Neural progenitor cell (in vitro differentiated cells): ENCODE results near the gene JAZF1. TPM values are rescaled to one million over a fixed set of nuclear protein-coding genes. Genes with fewer than 3 reads are reported as not detected.

Source experiments
- DNase-seq: peaks from one replicate; pipeline ENCODE4 v3.0.0-alpha.2; 2016; ENCODE audit warnings: low spot score
- H2AFZ ChIP-seq: fragments of 200-600 bp; sonication (generic); replicated peaks from 2 replicates; pipeline ENCODE4 v1.6.1; 2016; ENCODE audit warnings: antibody characterized with exemption
- H3F3A ChIP-seq: fragments of 200-600 bp; sonication (generic); 2 replicates; pipeline ENCODE4 v1.6.1; 2016; ENCODE audit warnings: antibody characterized with exemption, low read depth
- H3K27ac ChIP-seq: fragments of 200-600 bp; sonication (generic); 2 replicates; pipeline ENCODE4 v1.5.1; 2016; ENCODE audit warnings: mild to moderate bottlenecking
- H3K27me3 ChIP-seq: fragments of 200-600 bp; sonication (generic); 2 replicates; pipeline ENCODE4 v1.6.1; 2016; ENCODE audit warnings: mild to moderate bottlenecking, moderate library complexity
- H3K36me3 ChIP-seq: fragments of 200-600 bp; sonication (generic); 2 replicates; pipeline ENCODE4 v1.5.1; 2016
- H3K4me1 ChIP-seq: fragments of 200-600 bp; sonication (generic); 2 replicates; pipeline ENCODE4 v1.6.1; 2016; ENCODE audit warnings: mixed run types
- H3K4me2 ChIP-seq: fragments of 200-600 bp; sonication (generic); 2 replicates; pipeline ENCODE4 v1.6.1; 2016
- H3K4me3 ChIP-seq: fragments of 200-600 bp; sonication (generic); 2 replicates; pipeline ENCODE4 v1.5.1; 2016
- H3K79me2 ChIP-seq: fragments of 200-600 bp; sonication (generic); 2 replicates; pipeline ENCODE4 v1.6.1; 2016; ENCODE audit warnings: low read depth
- H3K9ac ChIP-seq: fragments of 200-600 bp; sonication (generic); 2 replicates; pipeline ENCODE4 v1.6.1; 2016
- H3K9me3 ChIP-seq: fragments of 200-600 bp; sonication (generic); 2 replicates; pipeline ENCODE4 v1.5.1; 2016; ENCODE audit warnings: low read depth
- H4K20me1 ChIP-seq: fragments of 200-600 bp; sonication (generic); 2 replicates; pipeline ENCODE4 v1.6.1; 2016; ENCODE audit warnings: low read depth
- H3K27ac Mint-ChIP-seq: 3 replicates; pipeline ENCODE4 v1.8.0; 2021; ENCODE audit warnings: mixed read lengths
- H3K27me3 Mint-ChIP-seq: 2 replicates; pipeline ENCODE4 v1.8.0; 2022; ENCODE audit warnings: low read depth, mild to moderate bottlenecking, inconsistent platforms, moderate library complexity, mixed read lengths; ENCODE audit not compliant: insufficient read depth
- H3K36me3 Mint-ChIP-seq: 3 replicates; pipeline ENCODE4 v1.8.0; 2021; ENCODE audit warnings: mixed read lengths
- H3K4me1 Mint-ChIP-seq: 3 replicates; pipeline ENCODE4 v1.8.0; 2021; ENCODE audit warnings: mixed read lengths
- H3K4me3 Mint-ChIP-seq: 3 replicates; pipeline ENCODE4 v1.8.0; 2021; ENCODE audit warnings: mild to moderate bottlenecking, moderate library complexity, mixed read lengths
- H3K9me3 Mint-ChIP-seq: 3 replicates; pipeline ENCODE4 v1.8.0; 2020; ENCODE audit warnings: mixed read lengths
- CTCF ChIP-seq: fragments of 200-600 bp; sonication (generic); IDR thresholded peaks from 2 replicates; pipeline ENCODE4 v1.5.1; 2017; ENCODE audit warnings: antibody characterized with exemption, mild to moderate bottlenecking
- EZH2 ChIP-seq: fragments of 200-600 bp; sonication (generic); IDR thresholded peaks from 2 replicates; pipeline ENCODE4 v1.6.1; 2017; ENCODE audit warnings: antibody characterized with exemption, mild to moderate bottlenecking, moderate library complexity
- EZH2phosphoT487 ChIP-seq: fragments of 200-600 bp; sonication (generic); IDR thresholded peaks from 2 replicates; pipeline ENCODE4 v1.6.1; 2017; ENCODE audit warnings: antibody characterized with exemption
- total RNA-seq: library from RNA; depleted of rRNA; stranded (reverse); fragments of >200 nt; gene quantifications from 2 replicates; pipeline ENCODE4 v1.2.3, GENCODE V29; 2015; ENCODE audit warnings: low replicate concordance

The JAZF1 gene
- total RNA-seq, 1 donor from 2014 or later: 3.1 TPM

GRCh38 chr7:28095231-28095630 lies 85.4 kb downstream of the JAZF1 start:
- Mint-ChIP-seq H3K4me3 (no peak overlapping the region), H3K27me3 (no peaks in the 10 kb centered on the region), H3K36me3 (no peaks in the 10 kb centered on the region), H3K4me1 (peaks cover 2% of the 10 kb centered on the region), H3K9me3 (no peaks in the 10 kb centered on the region), H3K27ac (no peak overlapping the region)
- no peaks in the 10 kb centered on the region for H4K20me1 ChIP-seq
- no peaks in the 10 kb centered on the region for H3K4me1 ChIP-seq
- no peaks in the 10 kb centered on the region for H3K9me3 ChIP-seq
- H3K79me2 ChIP-seq: no peaks in the 10 kb centered on the region
- TF ChIP-seq EZH2phosphoT487: no peak
- DNase-seq: no peak
- H3K27ac ChIP-seq: no peak overlapping the region
- H3F3A ChIP-seq: no peaks in the 10 kb centered on the region
- H3K4me3 ChIP-seq: no peak overlapping the region
- no peaks in the 10 kb centered on the region for H3K27me3 ChIP-seq
- no peak overlapping the region for H3K4me2 ChIP-seq
- no peak overlapping the region for H3K9ac ChIP-seq
- H2AFZ ChIP-seq: no peak overlapping the region
- H3K36me3 ChIP-seq: no peaks in the 10 kb centered on the region

- peaks cover 2% of the 10 kb centered on the region for H3K4me1 Mint-ChIP-seq
- H3K4me3 Mint-ChIP-seq: no peak overlapping the region
- Histone ChIP-seq H4K20me1 (no peaks in the 10 kb centered on the region), H3K9ac (no peak overlapping the region), H3F3A (no peaks in the 10 kb centered on the region), H3K4me3 (no peak overlapping the region), H3K36me3 (no peaks in the 10 kb centered on the region), H2AFZ (no peak overlapping the region), H3K27me3 (no peaks in the 10 kb centered on the region), H3K4me2 (no peak overlapping the region), H3K79me2 (no peaks in the 10 kb centered on the region), H3K4me1 (no peaks in the 10 kb centered on the region), H3K9me3 (no peaks in the 10 kb centered on the region), H3K27ac (no peak overlapping the region)
- H3K27me3 Mint-ChIP-seq: no peaks in the 10 kb centered on the region
- peak; percentile 94 for TF ChIP-seq CTCF
- TF ChIP-seq EZH2: no peak
- no peak for TF ChIP-seq EZH2phosphoT487
- peak; percentile 90 for DNase-seq
- H3K36me3 Mint-ChIP-seq: no peaks in the 10 kb centered on the region
- H3K9me3 Mint-ChIP-seq: no peaks in the 10 kb centered on the region
- no peak overlapping the region for H3K27ac Mint-ChIP-seq
Measured at GRCh38 chr7:28093623-28094232, 86.9 kb downstream of the JAZF1 start.

GRCh38 chr7:28091190-28091589 lies 89.4 kb downstream of the JAZF1 start:
- Mint-ChIP-seq H3K4me1 (peaks cover 2% of the 10 kb centered on the region), H3K4me3 (no peak overlapping the region), H3K9me3 (no peaks in the 10 kb centered on the region), H3K27me3 (no peaks in the 10 kb centered on the region), H3K27ac (no peak overlapping the region), H3K36me3 (no peaks in the 10 kb centered on the region)
- Histone ChIP-seq H3K9me3 (no peaks in the 10 kb centered on the region), H3K4me1 (no peaks in the 10 kb centered on the region), H3K9ac (no peak overlapping the region), H3K79me2 (no peaks in the 10 kb centered on the region), H3F3A (no peaks in the 10 kb centered on the region), H3K36me3 (no peaks in the 10 kb centered on the region), H4K20me1 (no peaks in the 10 kb centered on the region), H3K27me3 (no peaks in the 10 kb centered on the region), H2AFZ (no peak overlapping the region), H3K4me2 (no peak overlapping the region), H3K4me3 (no peak overlapping the region), H3K27ac (no peak overlapping the region)
- DNase-seq: no peak
- no peak for TF ChIP-seq CTCF
- no peak for TF ChIP-seq EZH2
- no peak for TF ChIP-seq EZH2phosphoT487

- no peak overlapping the region for H3K27ac Mint-ChIP-seq
- H3K27me3 Mint-ChIP-seq: no peaks in the 10 kb centered on the region
- H3K4me3 Mint-ChIP-seq: no peak overlapping the region
- H3K4me1 Mint-ChIP-seq: peaks cover 2% of the 10 kb centered on the region
- DNase-seq: no peak
- H3K36me3 ChIP-seq: no peaks in the 10 kb centered on the region
- no peak overlapping the region for H2AFZ ChIP-seq
- H3K36me3 Mint-ChIP-seq: no peaks in the 10 kb centered on the region
- H3K9me3 ChIP-seq: no peaks in the 10 kb centered on the region
- no peak overlapping the region for H3K9ac ChIP-seq
- H3K4me2 ChIP-seq: no peak overlapping the region
- no peaks in the 10 kb centered on the region for H3K79me2 ChIP-seq
- H3K9me3 Mint-ChIP-seq: no peaks in the 10 kb centered on the region
- no peaks in the 10 kb centered on the region for H3F3A ChIP-seq
- no peaks in the 10 kb centered on the region for H3K4me1 ChIP-seq
- H3K4me3 ChIP-seq: no peak overlapping the region
- H3K27ac ChIP-seq: no peak overlapping the region
- H3K27me3 ChIP-seq: no peaks in the 10 kb centered on the region
- no peaks in the 10 kb centered on the region for H4K20me1 ChIP-seq
- TF ChIP-seq EZH2phosphoT487 (no peak), EZH2 (no peak), CTCF (no peak)
Measured at GRCh38 chr7:28088901-28089714, 91.5 kb downstream of the JAZF1 start.
